NCI-H82 (cell line): Measurements from ENCODE around the gene EID1.
"Not testable (repeated sequence)": the region's sequence is repeated elsewhere in the genome, so short reads cannot be mapped to it uniquely, and the experiment has no call there.

Experiments used
- DNase-seq: peaks from one replicate; lab custom pipeline; 2025; lab: John Stamatoyannopoulos, UW

The EID1 gene

GRCh38 chr15:48910554-48910953 is 32.6 kb downstream of the EID1 start:
- not testable (repeated sequence) for DNase-seq

- DNase-seq: no peak
Measured at GRCh38 chr15:48913141-48913540, 35.2 kb downstream of the EID1 start.

- no peak for DNase-seq
Measured at GRCh38 chr15:48914717-48915116, 36.8 kb downstream of the EID1 start.

- DNase-seq: peak; percentile 80
Measured at GRCh38 chr15:48915861-48916260, 37.9 kb downstream of the EID1 start.

GRCh38 chr15:48916721-48917120 is 38.8 kb downstream of the EID1 start:
- DNase-seq: no peak

- no peak for DNase-seq
Measured at GRCh38 chr15:48922046-48922445, 44.1 kb downstream of the EID1 start.

- no peak for DNase-seq
Measured at GRCh38 chr15:48924528-48925393, 46.8 kb downstream of the EID1 start.

- DNase-seq: peak; percentile 29
Measured at GRCh38 chr15:48925714-48926223, 47.8 kb downstream of the EID1 start.

GRCh38 chr15:48928877-48929538 is 51.1 kb downstream of the EID1 start:
- no peak for DNase-seq

- DNase-seq: no peak
Measured at GRCh38 chr15:48929661-48930060, 51.7 kb downstream of the EID1 start.
